Skeletal muscle tissue (tissue), 4 donors: ENCODE results near the gene TMEM271. TPM values are rescaled to one million over a fixed set of nuclear protein-coding genes. Genes with fewer than 3 reads are reported as not detected.

Experiments
- H3K27ac ChIP-seq: one replicate; pipeline ENCODE4 v1.7.0; 2013; ENCODE audit warnings: mild to moderate bottlenecking, low read depth, low read length, inconsistent platforms
- H3K27me3 ChIP-seq, 3 donors: one replicate each; pipeline ENCODE4 v1.7.0; 2013; ENCODE audit warnings: low read length in 3 of 3; ENCODE audit not compliant: control insufficient read depth in 3 of 3, insufficient read depth in 3 of 3
- H3K36me3 ChIP-seq, 3 donors: one replicate each; pipeline ENCODE4 v1.7.0; 2013; ENCODE audit warnings: low read length in 3 of 3; ENCODE audit not compliant: control insufficient read depth in 3 of 3, insufficient read depth in 3 of 3
- H3K4me1 ChIP-seq, 3 donors: one replicate each; pipeline ENCODE4 v1.7.0; 2013; ENCODE audit warnings: low read length in 3 of 3, mild to moderate bottlenecking in 3 of 3; ENCODE audit not compliant: control insufficient read depth in 3 of 3, insufficient read depth in 3 of 3
- H3K4me3 ChIP-seq, 3 donors: one replicate each; pipeline ENCODE4 v1.7.0; 2013; ENCODE audit warnings: low read length in 3 of 3
- H3K9ac ChIP-seq, 3 donors: one replicate each; pipeline ENCODE4 v1.7.0; 2013; ENCODE audit warnings: low read length in 3 of 3, mild to moderate bottlenecking in 3 of 3, moderate library complexity in 2 of 3, low read depth in 1 of 3
- H3K9me3 ChIP-seq, 3 donors: one replicate each; pipeline ENCODE4 v1.7.0; 2013; ENCODE audit warnings: low read length in 3 of 3; ENCODE audit not compliant: control insufficient read depth in 3 of 3
- total RNA-seq: library from RNA; depleted of rRNA; stranded (reverse); fragments of >200 nt; gene quantifications from one replicate; pipeline ENCODE4 v1.2.3, GENCODE V29; 2014
- donor health status: Osteomylitis.

Gene TMEM271
- total RNA-seq, 1 donor from 2014 or later: not detected

DNA sequence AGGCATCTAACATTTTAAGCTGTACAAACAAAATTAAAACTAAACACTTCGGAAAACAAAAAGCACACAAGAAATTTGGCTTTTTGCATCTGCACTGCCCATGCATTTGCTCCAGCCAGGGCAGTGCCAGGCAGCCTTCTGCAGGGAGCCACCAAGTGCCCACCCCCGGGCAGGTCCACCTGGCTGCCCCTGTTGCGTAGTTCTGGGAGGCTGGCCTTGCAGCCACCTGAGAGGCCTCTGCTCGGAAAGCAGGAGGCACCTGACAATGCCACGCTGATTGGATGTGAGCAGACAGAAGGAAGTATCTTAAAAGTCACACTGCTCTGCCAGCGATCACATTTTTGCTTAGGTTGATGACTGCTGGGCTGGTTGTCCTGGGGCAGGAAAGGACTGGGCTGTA is 3.5 kb downstream of the TMEM271 start:
- Histone ChIP-seq H3K27me3 (peaks cover 48 to 64% (median 59%) of the 10 kb centered on the region in 3 donors), H3K36me3 (no peaks in the 10 kb centered on the region), H3K9ac (no peak overlapping the region), H3K4me3 (no peak overlapping the region), H3K27ac (no peak overlapping the region), H3K4me1 (peaks cover 0 to 4% (median 2%) of the 10 kb centered on the region in 3 donors), H3K9me3 (peaks cover 0 to 5% (median 3%) of the 10 kb centered on the region in 3 donors)

DNA sequence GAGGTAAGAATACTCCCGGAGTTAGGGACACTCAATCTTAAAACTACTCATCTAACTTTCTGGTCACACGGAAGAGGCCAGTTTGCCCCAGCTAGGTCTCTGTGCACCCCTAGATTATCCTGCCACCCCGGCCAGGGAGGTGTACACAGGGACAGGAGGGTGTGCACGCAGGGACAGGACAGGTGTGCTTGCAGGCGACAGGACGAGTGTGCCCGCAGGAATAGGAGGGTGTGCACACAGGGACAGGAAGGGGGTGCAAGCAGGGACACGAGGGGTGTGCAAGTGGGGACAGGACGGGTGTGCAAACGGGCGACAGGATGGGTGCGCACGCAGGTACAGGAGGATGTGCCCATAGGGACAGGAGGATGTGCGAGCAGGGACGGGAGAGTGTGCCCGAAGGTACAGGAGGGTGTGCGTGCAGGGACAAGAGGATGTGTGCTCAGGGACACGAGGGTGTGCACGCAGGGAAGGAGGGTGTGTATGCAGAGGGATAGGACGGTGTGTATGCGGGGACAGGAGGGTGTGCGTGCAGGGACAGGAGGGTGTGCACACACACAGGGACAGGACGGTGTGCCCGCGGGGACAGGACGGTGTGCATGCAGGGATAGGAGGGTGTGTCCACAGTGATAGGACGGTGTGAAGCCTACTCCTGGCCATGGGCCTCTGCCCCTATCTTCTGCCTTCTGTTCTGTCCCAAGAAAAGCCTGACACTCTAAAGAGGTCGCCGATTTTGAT is 4.1 kb downstream of the TMEM271 start:
- H3K27me3 ChIP-seq: peaks cover 47 to 58% (median 53%) of the 10 kb centered on the region in 3 donors
- H3K4me3 ChIP-seq: no peak overlapping the region
- peaks cover 0 to 5% (median 3%) of the 10 kb centered on the region in 3 donors for H3K9me3 ChIP-seq
- no peaks in the 10 kb centered on the region for H3K36me3 ChIP-seq
- H3K27ac ChIP-seq: no peak overlapping the region
- H3K9ac ChIP-seq: no peak overlapping the region
- peaks cover 0 to 1% (median under 1%) of the 10 kb centered on the region in 3 donors for H3K4me1 ChIP-seq

DNA sequence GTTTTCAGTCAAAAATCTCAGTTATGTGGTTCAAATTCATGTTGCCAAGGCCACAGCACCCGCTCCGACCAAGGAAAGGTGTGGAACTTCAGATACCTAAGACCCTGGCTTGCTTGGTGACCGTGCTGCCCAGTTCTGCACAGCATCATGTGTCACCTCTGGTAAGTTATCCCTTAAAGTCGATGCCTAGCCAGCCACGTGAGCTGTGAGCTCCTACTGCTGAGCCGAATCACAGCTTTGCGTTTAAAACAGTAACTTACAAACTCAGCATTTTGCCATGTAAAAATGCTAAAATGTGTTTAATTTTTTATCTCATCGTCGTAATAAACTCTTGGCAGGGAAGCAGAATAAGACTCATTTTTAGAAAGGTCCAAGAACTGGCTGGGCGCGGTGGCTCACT is 5.3 kb downstream of the TMEM271 start:
- no peak overlapping the region for H3K27ac ChIP-seq
- no peaks in the 10 kb centered on the region for H3K4me1 ChIP-seq
- H3K27me3 ChIP-seq: peaks cover 46 to 56% (median 51%) of the 10 kb centered on the region in 3 donors
- peaks cover 0 to 5% (median 3%) of the 10 kb centered on the region in 3 donors for H3K9me3 ChIP-seq
- H3K36me3 ChIP-seq: no peaks in the 10 kb centered on the region
- H3K9ac ChIP-seq: no peak overlapping the region
- no peak overlapping the region for H3K4me3 ChIP-seq

DNA sequence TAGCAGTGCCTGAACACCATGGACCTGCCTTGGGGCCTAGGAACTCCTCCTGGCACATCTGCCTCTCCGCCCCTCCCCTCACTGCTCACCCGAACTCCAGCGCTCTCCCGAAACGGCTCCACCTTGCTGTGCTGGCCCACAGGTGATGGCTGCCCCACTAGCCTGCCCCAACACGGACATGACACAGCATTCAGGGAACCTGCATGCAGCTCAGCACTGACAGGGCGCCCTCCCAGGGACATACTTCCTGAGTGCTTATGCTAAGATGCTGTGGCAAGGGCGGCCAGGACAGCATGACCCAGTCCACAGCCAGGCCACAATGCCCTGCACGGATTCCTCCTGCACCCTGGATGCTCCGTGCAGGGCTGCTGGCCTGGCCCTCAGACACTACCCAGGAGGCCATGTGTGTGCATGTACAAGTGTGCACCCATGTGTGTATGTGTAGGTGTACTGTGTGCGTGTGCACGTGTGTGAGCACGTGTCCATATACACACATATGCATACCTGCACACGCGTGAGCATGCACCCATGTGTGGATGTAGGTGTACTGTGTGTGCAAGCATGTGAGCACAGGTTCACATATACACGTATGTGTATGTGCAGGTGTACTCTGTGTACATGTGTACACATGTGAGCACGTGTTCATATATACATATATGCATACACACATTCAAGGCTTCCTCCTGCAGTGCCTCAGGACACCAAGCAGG is 6.0 kb downstream of the TMEM271 start:
- no peak overlapping the region for H3K4me3 ChIP-seq
- H3K36me3 ChIP-seq: no peaks in the 10 kb centered on the region
- H3K27ac ChIP-seq: no peak overlapping the region
- H3K9ac ChIP-seq: no peak overlapping the region
- H3K27me3 ChIP-seq: peaks cover 46 to 52% (median 48%) of the 10 kb centered on the region in 3 donors
- H3K9me3 ChIP-seq: peaks cover 0 to 5% (median 3%) of the 10 kb centered on the region in 3 donors
- H3K4me1 ChIP-seq: no peaks in the 10 kb centered on the region

DNA sequence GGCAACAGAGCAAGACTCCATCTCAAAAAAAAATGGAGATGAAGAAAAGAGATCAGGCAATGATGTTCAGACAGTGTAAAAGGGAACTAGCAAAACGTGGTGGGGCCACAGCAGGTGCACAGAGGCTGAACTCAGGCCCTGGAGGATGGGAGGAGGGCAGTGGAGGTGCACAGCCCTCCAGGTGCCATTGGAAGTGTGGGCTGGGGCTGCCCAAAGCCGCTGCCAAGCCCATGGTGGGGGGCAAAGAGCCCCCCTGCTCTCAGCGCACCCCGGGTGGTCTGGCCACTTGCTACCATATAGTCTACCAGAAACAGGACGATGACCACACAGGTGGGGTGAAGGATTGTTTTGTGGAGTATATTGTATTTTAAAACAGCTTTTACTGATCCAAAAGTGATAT is 7.1 kb downstream of the TMEM271 start:
- H3K4me1 ChIP-seq: no peaks in the 10 kb centered on the region
- peaks cover 36 to 42% (median 42%) of the 10 kb centered on the region in 3 donors for H3K27me3 ChIP-seq
- no peak overlapping the region for H3K4me3 ChIP-seq
- no peak overlapping the region for H3K27ac ChIP-seq
- H3K36me3 ChIP-seq: no peaks in the 10 kb centered on the region
- peaks cover 0 to 5% (median 3%) of the 10 kb centered on the region in 3 donors for H3K9me3 ChIP-seq
- no peak overlapping the region for H3K9ac ChIP-seq

DNA sequence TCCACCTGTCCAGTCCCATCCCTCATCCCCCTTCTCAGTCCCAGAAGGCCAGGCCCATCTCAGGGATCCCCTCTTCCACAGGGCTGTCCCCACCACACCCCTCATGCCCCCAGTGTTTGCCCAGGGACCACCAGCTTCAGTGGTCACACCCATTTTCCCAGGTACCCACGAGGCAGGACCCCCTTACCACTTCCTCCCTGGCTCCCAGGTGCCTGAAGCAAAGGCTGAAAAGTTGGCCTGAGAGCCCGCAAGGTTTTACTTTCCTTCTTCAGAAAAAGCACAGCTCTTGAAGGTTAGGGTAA is 7.8 kb downstream of the TMEM271 start:
- Histone ChIP-seq H3K36me3 (no peaks in the 10 kb centered on the region), H3K4me3 (no peak overlapping the region), H3K9ac (no peak overlapping the region), H3K9me3 (peaks cover 0 to 5% (median 3%) of the 10 kb centered on the region in 3 donors), H3K4me1 (no peaks in the 10 kb centered on the region), H3K27me3 (peaks cover 30 to 38% (median 35%) of the 10 kb centered on the region in 3 donors), H3K27ac (no peak overlapping the region)

DNA sequence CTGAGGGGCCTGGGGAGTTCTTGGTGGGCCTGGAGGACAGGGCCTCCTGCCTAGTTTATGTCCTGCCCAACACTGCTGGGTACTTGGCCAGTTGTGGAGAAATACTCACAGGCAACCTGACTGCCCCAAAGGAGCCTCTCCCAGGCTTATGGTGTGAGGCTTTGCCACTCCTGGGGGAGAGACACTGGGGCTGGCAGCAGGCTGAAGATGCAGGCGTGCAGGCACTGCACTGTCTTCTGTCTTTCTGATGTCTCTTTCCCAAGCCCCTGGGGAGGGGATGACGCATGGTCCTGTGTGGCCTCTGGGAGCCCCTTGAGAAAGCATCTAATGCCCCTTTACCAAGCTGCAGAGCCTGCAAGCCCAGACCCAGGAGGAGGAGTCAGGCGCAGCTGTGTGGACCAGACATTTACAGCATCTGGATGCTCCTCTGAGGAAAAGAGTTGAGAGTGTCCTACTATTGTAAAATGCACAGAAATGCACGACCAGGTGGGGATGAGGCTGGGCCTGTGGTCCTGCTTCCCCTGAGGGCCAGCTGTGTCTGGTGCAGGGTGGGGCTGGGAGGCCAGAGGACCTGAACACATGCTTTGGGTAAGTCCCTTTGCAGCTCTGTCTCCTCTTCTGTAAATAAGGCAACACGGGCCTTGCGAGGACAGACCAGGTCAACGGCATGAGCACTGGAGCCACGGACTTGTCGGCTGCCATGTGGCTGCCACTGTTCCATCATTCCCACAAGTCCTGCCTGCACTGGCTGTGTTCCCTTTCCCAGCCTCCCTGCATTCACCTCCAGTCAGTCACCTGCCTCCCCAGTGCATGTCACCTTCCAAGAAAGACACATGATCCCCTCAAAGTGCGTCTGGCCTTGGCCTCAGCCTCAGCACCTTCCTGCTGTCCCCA is 8.4 kb downstream of the TMEM271 start:
- Histone ChIP-seq H3K4me3 (no peak overlapping the region), H3K9ac (no peak overlapping the region), H3K27ac (no peak overlapping the region), H3K4me1 (no peaks in the 10 kb centered on the region), H3K27me3 (peaks cover 24 to 32% (median 29%) of the 10 kb centered on the region in 3 donors), H3K36me3 (no peaks in the 10 kb centered on the region), H3K9me3 (peaks cover 0 to 5% (median 3%) of the 10 kb centered on the region in 3 donors)

DNA sequence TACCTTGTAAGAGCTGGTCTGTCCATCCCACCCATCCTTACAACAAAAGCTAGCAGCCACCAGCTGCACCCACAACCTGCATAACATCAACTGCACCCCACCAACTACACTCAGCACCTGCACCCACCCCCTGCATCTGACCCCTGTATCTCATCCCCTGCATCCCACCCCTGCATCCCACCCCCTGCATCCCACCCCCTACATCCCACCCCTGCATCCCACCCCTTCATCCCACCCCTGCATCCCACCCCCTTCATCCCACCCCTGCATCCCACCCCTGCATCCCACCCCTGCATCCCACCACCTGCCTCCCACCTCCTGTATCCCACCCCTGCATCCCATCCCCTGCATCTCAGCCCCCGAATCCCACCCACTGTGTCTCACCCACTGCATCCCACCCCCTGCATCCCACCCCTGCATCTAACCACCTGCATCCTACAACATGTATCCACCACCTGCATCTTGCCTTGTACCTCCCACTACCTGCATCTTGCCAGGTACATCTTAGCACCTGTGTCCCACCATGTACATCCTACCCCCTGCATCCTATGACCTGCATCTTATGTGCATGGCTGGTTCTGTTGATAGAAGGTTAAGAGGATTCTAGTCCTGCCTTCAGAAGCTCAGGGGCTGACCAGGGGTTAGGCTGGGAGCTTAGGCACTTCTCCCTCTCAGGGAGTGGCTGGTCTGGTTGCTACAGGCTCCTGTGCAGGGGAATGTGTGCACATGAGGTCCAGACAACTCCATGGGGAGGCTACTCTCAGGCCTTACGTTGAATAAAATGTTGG is 9.4 kb downstream of the TMEM271 start:
- H3K4me1 ChIP-seq: no peaks in the 10 kb centered on the region
- H3K9ac ChIP-seq: no peak overlapping the region
- no peaks in the 10 kb centered on the region for H3K36me3 ChIP-seq
- H3K27ac ChIP-seq: no peak overlapping the region
- H3K27me3 ChIP-seq: peaks cover 16 to 22% (median 20%) of the 10 kb centered on the region in 3 donors
- H3K4me3 ChIP-seq: no peak overlapping the region
- no peaks in the 10 kb centered on the region for H3K9me3 ChIP-seq

DNA sequence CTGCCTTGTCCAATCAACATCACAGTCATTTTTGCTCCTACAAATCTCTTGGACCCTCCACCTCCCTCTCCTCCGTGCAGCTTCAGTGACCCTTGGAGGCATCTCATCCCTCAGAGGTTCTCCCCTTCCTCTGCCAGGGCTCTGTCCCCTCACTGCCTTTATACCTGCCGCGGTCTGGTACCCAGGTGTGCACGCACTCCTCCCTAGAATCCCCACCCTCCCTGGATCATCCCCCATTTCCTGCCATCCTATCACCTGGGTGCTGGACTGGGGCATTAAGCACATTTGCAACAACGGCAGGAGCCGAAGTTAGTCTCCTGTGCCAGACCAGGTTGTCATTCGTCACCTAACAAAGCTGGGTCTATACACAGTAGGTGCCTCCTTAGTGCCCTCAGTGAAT is 10.1 kb downstream of the TMEM271 start:
- Histone ChIP-seq H3K4me1 (no peaks in the 10 kb centered on the region), H3K9ac (no peak overlapping the region), H3K27ac (no peak overlapping the region), H3K9me3 (no peaks in the 10 kb centered on the region), H3K27me3 (peaks cover 15 to 21% (median 19%) of the 10 kb centered on the region in 3 donors), H3K36me3 (no peaks in the 10 kb centered on the region), H3K4me3 (no peak overlapping the region)
